CD4-positive, alpha-beta T cell treated with Interleukin-6 at 100 ng/mL for 8 hours (primary cell): ENCODE measurements around the gene KNDC1.
"Not testable (repeated sequence)": the region's sequence is repeated elsewhere in the genome, so short reads cannot be mapped to it uniquely, and the experiment has no call there.

ENCODE experiments used
- DNase-seq: peaks from one replicate; pipeline ENCODE4 v3.0.0-alpha.2; 2020; ENCODE audit warnings: mixed read lengths, low spot score

Gene KNDC1

DNA sequence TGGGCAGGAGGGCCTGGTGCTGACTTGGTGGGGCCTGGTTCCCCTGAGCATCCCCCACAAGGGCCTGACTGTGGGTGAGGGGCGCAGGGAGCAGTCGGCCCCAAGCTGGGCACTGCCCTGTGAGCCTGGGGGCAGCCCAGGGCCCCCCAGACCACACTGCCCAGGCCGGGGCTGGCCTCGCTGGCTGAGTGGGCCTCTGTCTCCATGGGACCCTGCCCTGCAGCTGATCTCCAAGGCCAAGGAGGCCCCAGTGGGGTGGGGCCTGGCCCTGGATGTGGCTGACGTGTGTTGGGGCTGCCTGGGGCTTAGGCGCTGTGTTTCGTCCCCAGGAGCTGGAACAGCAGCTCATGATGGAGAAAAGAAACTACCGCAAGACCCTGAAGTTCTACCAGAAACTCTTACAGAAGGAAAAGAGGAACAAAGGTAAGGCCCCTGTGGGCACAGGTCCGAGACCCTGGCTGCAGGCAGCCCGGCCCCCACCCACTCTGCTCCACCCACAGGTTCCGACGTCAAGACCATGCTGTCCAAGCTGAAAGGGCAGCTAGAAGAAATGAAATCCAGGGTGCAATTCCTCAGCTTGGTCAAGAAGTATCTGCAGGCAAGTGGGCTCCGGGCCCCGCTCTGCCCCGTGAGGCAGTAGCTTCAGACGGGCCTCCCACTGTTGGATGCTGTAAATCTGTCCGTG lies 46.5 kb downstream of the KNDC1 start:
- no peak for DNase-seq

DNA sequence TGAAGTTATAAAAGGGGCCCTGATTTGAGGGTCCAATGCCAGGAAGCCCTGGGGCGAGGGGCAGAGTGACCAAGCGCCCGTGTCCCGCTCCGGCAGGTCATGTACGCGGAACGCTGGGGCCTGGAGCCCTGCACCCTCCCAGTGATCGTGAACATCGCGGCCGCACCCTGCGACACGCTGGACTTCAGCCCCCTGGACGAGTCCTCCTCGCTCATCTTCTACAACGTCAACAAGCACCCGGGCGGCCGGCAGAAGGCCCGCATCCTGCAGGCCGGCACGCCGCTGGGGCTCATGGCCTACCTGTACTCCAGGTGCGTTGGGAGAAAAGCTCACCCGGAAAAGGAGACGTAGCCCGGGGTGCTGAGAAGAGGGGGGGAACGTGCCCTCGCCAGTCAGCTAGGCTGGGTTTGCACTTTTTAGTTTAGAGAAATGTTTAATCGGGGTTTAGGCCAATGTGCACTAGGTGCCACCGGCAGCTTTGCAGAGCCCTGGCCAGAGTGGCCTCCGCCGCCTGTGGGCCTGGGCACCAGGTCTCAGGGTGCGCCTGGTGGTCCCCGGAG lies 47.1 kb downstream of the KNDC1 start:
- DNase-seq, result no peak

DNA sequence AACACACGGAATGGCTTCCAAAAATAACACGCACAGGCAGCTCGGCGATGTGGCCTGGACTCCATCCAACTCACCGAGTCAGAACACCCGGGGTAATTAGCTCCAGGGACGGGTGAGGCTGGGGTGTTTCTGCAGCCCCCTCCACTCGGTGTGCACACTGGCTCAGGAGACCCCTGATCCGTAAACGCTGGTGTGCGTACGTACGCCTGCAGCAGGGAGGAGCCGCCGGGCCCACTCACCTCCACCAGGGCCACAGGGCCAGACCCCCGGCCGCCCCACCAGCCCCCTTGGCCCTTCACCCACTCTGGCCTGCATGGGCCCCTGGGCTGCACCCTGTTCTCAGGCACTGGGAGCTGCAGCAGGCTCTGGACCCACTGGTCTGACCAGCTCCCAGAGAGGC lies 47.6 kb downstream of the KNDC1 start:
- DNase-seq, result no peak

DNA sequence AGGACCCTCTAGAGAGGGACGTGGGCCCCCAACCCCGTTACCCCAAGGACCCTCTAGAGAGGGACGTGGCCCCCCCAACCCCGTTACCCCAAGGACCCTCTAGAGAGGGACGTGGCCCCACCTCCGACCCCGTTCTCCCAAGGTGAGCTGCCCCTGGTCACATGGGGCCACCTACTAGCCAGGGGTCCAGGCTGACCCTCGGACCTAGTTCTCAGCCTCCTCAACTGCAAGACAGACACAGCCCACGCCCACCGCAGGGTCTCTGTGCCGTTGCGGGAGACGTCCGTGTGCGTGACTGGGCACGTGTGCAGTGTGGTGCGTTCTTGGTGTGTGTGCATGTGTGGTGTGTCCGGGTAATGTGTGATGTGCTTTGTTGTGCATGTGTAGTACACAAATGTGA lies 48.4 kb downstream of the KNDC1 start:
- no peak for DNase-seq

DNA sequence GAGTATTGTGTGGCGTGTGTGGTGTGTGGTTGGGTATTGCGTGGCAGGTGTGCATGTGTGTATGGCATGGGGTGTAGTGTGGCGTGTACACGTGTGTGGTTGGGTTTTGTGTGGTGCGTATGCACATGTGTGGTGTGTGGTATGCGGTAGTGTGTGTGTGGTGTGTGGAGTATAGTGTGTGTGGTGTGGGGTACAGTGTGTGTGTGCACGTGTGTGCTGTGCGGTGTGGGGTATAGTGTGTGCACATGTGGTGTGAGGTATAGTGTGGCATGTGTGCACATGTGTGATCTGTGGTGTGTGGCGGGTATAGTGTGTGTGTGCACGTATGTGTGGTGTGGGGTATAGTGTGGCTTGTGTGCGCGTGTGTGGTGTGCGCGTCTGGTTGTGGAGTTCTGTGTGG lies 49.1 kb downstream of the KNDC1 start:
- no peak for DNase-seq

DNA sequence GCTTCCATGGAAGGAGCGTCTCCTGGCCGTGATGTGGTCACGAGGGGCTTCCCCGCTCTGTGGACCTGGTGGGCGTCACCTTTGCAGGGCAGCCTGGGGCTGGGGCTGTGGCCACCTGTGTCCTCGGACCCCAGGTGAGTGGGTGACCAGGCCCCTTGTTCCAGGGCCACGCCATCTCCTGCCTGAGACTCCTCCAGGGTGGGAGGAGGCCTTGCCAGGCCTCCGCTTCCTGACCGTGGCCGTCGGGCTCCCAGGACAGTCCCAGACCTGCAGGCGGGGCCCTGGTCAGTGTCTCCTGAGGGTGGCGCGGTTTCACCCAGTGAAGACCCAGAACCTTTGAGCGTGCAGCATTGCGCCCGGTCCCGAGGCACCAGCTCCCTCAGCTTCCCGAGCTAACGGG lies 49.6 kb downstream of the KNDC1 start:
- DNase-seq, result no peak

DNA sequence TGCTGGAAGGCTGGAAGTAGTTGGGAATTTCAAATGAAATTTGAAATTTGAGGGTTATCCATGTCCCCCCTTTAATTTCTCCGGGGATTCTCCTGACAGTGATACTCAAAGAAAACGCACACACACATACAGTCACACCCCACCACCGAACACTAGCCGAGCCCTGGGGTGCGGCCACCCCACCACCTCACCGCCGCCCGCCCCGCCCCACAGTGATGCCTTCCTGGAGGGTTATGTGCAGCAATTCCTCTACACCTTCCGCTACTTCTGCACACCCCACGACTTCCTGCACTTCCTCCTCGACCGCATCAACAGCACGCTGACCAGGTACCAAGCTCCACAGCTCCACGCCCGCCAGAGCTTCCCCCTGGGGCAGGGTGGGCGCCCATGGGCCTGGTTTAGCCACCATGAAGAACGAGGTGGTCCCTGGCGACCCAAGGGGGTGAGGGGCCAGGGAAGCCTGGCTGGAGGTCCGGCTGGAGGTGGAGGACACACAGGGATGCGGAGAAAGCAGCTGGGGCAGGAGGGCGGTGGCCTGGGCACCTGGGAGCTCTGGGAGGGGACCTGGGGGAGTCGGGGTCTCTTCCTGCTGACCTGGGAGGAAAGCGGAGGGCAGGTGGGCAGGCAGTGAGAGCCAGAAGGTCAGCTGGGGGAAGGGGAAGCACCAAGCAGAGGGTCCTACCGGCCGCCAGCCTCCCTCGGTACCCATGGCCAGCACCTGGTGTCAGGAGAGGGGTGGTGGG lies 50.5 kb downstream of the KNDC1 start:
- no peak for DNase-seq

DNA sequence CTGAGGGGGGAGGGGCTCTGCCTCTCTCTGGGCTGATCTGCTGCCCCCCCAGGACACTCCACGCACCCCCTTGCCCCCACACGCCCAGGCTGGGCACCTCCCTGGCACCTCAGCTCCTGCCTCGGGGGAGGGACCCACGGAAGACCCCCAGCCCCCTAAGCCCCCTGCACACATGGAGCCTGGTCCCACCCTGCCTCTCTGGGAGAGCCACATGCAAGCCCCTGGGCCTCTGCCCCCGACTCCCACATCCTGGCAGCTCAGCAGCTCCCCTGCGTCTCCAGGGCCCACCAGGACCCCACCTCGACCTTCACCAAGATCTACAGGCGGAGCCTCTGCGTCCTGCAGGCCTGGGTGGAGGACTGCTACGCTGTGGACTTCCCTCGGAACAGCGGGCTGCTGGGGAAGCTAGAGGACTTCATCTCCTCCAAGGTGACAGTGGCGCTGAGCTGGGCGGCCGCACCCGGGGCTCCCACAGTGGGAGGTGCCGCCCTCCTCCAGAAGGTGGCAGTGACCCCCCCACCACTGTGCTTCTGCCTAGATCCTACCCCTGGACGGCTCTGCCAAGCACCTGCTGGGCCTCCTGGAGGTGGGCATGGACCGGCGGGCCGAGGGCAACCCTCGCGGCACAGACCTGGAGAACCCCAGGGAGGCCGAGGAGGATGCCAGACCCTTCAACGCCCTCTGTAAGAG lies 51.3 kb downstream of the KNDC1 start:
- DNase-seq, result no peak

DNA sequence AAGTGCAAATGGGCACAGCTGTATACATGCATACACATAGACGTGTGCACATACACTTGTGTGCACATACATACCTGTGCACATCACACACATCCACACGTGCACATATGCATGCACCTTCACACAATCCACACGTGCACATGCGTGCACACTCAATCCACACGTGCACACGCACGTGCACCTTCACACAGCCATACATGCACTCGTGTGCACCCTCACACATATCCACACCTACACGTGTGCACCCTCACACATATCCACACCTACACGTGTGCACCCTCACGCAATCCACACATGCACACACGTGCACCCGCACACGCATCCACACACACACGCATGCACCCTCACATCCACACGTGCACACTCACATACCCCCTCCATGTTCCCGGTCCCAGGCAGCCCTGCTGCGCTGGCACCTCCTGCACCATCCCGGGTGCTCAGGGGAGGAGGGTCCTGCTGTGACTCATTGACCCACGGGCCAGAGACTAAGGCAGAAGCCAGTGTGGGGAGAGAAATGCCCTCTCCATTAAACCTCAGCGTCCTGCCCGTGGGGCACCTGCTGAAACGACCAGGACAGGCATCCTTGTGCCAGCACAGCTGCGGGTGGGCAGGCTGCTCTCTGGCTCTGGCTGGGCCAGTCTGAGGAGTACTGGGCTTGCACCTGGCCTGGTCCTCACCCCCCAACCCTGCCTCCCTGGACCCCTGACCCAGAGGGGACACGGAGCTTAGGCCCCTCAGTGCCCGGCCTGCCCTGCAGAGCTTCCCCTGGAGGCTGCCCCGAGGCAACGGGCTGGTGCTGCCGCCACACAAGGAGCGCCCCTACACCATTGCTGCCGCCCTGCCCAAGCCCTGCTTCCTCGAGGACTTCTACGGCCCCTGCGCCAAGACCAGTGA lies 52.2 kb downstream of the KNDC1 start:
- no peak for DNase-seq

DNA sequence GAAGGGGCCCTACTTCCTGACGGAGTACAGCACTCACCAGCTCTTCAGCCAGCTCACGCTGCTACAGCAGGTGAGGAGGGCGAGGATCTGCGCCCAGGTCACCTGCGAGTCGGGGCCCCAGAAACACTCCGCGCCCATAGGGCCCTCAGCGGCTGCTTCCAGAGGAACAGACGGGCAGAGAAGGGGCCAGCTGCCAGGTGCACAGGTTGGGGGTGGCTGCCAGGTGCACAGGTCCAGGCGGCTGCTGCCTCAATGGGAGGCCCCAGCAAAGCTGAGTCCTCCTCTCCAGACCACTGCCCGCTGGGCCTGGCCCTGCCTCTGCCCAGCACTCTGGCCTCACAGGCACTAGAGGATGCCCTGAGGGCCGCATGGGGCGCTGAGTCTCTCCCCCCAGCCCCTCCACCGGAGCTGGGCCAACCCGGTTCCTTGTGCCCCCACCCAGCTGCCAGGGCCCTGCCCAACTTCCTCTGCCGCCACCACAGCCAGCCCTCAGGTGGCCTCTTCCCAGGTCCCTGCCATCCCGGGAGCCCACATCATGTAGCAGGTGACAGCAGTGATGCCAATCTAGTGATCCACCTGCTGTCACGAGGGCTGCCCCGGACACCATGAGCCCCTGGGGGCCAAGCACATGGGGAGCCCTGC lies 53.0 kb downstream of the KNDC1 start:
- DNase-seq, result no peak

DNA sequence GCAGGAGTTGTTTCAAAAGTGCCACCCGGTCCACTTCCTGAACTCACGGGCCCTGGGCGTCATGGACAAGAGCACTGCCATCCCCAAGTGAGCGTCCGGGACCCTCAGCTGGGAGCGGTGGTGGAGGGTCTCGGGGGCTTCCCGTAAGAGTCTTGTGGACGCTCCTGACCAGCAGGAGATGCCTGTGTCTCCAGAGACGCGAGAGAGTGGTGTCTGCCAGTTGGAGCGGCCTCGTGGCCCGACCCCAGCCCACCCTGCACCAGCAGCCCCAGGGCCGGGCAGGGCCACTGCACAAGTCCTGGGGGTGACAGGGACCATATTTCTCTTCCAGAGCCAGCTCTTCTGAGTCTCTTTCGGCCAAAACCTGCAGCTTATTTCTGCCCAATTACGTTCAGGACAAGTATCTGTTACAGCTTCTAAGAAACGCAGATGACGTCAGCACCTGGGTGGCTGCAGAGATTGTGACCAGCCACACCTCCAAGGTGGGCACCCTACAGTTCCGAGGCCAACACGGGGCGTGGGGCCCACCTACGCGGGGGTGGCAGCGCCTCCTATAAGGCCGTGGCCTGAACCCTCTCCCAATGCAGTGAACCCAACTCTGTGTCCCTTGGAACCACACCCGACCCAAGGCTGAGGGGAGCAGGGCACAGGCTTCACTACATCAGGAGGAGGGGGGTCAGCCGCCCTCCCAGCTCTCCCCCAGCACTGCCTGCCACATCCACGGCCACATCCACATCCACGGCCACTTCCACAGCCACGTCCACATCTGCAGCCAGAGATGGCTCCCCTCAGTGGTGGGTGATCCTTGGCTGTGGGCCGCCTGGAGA lies 53.8 kb downstream of the KNDC1 start:
- DNase-seq, result no peak

DNA sequence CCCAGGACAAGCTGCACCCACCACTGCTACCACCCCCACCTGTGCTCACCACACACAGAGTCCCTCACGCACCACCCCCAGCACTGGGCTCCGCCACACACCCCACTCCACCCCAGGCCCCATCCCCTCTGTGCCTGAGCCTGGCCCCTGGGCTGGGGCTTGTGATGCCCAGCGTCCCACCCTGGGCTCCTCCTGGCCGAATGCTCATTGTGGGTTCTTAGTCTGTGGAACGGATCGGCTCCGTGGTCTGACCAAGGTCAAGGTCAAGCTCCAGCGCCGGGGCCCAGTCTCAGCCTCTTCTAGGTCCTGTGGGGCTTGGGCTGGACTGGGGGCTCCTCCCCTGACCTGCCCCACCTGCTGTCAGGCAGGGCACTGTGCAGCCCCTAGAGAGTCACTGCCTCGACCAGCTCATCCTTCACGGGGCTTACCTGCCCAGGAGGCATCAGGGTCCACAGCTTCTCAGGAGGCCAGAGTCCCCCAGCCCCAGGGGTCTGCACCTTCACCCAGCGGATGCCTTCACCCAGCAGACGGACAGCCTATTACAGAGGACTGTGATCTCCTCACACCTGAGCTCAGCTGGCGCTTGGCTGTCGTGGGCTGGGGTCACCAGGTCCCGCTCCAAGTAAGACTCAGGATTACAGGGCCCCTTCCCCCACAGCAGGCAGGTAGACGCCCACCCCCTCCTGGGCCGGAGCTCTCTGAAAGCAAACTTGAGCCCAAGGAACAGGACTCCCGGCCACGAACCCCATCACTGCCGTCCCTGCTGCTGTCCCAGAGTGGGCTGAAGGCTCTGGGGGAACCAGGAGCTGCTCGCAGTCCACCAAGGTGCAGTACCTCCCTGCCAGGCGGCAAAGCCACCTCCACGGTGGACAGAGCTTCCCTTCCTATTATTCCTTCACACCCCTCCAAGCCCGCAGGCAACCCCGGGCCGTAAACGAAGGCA lies 54.7 kb downstream of the KNDC1 start:
- no peak for DNase-seq

DNA sequence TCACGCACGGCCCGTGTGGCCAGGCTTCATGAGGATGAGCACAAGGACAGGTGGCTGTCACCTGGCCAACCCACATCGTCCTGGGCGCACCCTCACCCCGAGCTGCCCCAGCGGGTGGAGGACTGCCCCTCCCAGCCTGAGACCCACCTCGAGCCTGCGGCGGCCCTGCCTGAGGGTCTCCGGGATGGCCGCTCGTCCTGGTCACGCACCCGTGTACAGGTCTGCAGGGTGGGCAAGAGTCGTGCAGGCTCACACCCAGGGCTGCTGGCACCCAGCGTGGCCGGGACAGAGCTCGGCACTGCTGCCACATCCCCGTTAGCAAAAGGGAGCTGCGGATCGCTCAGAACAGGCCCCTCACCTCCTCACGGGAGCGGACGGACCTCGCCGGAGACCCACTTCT lies 55.6 kb downstream of the KNDC1 start:
- no peak for DNase-seq

DNA sequence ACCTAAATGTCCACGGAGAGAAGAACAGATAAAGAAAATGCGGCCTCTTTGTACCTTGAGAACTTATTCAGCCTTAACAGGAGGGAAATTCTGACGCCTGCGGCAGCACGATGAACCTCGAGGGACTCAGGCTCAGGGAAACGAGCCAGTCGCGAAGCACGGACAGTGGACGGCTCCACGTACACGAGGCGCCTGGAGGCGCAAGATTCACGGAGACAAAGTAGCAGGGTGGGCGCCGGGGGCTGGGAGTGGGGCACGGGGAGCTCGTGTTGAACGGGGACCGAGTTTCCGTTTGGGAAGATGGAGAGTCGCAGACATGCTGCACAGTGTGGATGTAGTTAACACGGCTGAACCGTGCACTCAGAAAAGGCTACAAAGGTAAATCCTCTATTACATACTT lies 56.8 kb downstream of the KNDC1 start:
- DNase-seq, result no peak

DNA sequence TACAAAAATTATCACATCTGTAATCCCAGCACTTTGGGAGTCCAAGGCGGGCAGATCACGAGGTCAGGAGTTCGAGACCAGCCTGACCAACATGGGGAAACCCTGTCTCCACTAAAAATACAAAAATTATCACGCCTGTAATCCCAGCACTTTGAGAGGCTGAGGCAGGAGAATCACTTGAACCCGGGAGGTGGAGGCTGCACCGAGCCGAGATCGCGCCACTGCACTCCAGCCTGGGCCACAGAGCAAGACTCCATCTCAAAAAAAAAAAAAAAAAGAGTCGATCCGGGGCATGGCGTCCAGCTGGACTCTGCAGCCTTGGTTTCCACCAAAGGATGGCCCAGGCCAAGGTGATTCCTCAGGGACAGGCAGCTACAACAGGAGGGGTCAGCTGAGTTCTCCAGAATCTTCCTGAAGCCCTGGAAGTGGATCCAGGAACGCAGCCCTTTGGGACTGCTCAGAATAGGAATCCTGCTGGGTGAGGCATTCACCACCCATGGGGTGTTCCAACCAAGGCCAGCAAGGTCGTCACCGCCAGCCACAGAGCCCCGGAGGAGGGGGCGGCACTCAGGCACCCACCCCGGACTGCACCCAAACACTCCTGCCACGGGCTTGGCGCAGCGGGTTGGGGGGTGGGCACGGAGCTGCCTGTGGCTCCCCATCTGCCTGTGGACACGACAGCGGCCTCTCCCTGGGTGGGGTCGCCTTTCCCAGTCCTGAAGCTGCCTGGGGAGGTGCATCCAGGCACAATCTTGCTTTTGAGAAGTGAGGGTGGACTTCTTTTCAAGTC lies 58.0 kb downstream of the KNDC1 start:
- no peak for DNase-seq

DNA sequence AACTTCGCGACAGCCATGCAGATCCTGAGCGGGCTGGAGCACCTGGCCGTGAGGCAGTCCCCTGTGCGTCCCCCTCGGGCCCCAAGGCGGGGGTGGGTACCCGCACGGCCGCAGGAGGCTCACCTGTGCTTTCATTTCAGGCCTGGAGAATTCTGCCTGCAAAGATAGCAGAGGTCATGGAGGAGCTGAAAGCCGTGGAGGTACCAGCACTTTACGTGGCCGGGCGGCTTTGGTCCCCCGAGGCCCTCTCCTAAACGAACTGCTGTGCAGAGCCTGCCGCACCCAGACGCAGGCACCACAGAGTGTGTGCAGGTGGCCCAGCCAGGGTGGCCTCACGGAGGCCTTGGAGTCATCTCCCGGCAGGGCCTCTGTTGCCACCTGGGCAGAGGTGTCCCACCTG lies 58.9 kb downstream of the KNDC1 start:
- no peak for DNase-seq

DNA sequence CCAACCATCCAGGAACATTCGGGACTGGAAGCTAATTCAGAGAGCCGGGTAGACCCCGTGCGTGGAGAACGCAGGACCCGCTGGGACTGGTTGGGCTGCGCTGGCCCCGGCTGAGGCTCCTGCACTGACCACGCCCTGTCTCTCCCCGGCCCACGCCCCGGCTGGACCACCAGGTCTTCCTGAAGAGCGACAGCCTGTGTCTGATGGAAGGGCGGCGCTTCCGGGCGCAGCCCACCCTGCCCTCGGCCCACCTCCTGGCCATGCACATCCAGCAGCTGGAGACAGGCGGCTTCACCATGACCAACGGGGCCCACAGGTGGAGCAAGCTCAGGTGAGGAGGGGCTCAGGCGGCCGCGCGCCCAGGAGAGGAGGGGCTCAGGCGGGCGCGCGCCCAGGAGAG lies 59.8 kb downstream of the KNDC1 start:
- no peak for DNase-seq

DNA sequence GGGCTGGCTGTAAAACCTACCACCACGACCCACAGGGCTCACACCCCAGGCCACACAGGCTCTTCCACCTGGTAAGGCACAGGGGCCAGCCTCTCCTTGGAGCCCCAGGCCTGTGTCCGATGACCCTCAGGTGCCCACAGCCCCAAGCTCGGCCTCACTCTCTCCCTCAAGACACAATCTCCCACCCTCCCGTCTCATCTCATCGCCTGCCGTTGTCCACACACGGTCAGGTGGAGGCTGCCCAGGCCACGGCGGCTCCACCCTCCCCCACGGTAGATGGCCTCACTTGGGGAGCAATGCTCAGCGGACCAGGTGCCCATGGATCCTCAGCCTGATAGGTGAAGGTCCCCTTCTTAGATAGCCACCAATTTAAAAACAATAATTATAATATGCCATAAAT lies 61.3 kb downstream of the KNDC1 start:
- DNase-seq, result no peak

DNA sequence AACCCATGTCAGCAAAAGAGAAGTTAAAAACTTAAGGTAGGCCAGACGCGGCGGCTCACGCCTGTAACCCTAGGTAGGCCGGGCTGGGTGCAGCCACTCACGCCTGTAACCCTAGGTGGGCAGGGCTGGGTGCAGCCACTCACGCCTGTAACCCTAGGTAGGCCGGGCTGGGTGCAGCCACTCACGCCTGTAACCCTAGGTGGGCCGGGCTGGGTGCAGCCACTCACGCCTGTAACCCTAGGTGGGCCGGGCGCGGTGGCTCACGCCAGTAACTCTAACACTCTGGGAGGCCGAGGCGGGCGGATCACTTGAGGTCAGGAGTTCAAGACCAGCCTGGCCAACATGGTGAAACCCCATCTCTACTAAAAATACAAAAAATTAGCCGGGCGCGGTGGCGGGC lies 61.7 kb downstream of the KNDC1 start:
- DNase-seq, result not testable (repeated sequence)
